ENCODE results near the gene HEPH.
"Not testable (repeated sequence)": the region's sequence is repeated elsewhere in the genome, so short reads cannot be mapped to it uniquely, and the experiment has no call there.

Gene HEPH

DNA sequence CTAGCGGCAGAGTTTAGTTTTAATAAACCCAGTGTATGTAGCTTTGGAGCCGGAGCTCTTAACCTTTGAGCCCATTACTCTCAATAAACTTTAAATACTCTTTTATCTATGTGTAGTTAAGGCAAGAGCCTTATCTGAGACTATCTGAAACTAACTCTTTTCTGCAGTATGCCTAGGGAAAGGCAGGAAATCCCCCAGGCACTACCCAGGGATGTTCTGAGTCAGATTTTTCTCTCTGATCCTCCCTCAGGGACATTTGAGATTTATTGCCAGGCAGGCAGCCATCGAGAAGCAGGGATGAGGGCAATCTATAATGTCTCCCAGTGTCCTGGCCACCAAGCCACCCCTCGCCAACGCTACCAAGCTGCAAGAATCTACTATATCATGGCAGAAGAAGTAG lies 39.1 kb downstream of the HEPH start:
- DNase-seq, result no peak

DNA sequence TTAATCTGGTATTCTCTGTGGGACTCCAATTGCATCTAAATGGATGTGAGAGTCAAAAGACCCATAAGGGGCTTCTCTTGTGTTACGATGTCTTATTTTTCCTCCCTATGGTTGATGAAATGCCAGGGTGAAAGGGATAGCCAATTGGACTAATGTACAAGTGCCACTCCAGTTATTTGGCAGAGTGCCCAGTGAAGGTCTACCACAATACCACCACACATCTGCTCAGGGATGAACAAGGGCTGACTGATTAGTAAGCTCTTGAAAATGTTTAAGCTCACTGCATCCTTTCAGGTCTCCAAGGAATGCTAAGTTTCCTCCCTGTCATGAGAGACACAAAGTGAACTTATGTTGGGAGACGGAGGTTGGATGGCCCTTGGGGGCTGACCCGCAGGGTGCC lies 57.8 kb downstream of the HEPH start:
- no peak for DNase-seq

GRCh38 chrX:66232296-66232695 lies 68.2 kb downstream of the HEPH start:
- no peak for DNase-seq

DNA sequence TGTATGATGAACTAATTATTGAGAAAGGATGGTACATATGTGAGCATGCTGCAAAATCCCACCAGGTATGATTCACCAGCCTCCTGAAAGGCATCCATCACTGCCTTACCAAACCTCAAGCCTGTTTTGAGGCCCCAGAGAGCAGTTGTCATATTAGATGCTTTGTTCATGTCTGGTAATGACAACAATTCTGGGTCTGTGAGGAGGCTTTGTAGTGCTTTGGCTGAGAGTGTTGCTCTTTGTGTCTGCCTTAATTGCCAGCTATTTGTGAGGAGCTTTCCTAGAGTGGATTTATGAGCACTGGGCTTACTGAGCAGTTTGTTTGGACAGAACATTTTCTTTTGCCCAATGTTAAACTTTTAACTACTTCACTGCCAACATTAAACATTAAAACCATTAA lies 69.2 kb downstream of the HEPH start:
- DNase-seq, result no peak

GRCh38 chrX:66233904-66234303 lies 69.9 kb downstream of the HEPH start:
- not testable (repeated sequence) for DNase-seq

DNA sequence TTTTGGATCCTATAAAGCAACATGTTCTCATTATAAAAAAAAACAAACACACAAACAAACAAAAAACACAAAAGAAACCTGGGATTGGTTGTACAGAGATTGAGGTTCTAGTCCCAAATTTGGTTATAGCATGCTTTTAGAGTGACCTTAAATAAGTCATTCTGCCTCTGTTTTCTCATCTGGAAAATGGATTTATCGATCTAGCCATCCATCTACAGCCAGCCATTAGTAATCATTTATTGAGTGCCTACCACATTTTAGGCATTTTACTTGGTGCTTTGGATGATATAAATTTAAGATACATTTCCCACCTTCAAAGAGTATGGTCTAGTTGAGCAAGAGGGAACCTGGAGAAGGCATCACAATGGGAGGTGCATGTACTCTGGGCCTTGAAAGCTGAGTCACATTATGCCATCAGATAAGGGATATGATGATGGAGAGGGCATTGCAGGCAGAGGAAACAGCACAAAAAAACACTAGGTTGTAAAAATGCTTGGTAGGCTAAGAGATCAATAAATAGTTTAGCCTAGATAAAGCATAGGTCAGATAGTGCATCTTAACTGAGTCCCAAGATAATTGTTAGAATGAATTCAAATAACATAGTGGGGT lies 91.4 kb downstream of the HEPH start:
- no peak for DNase-seq

DNA sequence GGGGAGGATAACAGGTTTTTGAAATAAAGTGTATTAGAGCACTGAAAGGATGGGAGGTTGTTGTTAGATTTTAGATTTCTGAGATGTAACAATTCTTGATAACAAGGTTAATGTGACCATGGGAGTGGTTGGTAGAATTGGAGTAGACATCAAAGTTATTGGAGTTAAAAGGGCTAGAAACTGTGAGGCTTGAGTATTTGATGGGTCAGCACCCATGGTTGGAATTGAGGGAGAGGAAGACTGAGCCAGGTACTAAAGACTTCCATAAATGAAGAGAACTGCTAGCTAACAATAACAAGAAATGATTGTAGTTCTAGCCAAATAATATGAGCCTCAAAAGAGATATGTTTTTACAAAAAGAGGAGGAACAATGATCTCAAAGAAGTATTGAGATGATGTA lies 98.8 kb downstream of the HEPH start:
- no peak for DNase-seq

All from NCI-H526 treated with DMSO at 0.1 percent for 48 hours (cell line).